Measurements from ENCODE around the gene ZAR1L.

ZAR1L gene

GRCh38 chr13:32267836-32268439 lies 47.2 kb downstream of the ZAR1L start:
- H3K36me3 ChIP-seq (ENCODE audit: control insufficient read depth, insufficient read depth, low read length, severe bottlenecking): peaks cover 11% of the 10 kb centered on the region
- no peak overlapping the region for H3K4me3 ChIP-seq (ENCODE audit: low read length)
- H3K9ac ChIP-seq (ENCODE audit: low read length): no peak overlapping the region
- H3K27me3 ChIP-seq (replicated peaks; ENCODE audit: control insufficient read depth, insufficient read depth, low read length): no peaks in the 10 kb centered on the region
- no peak for DNase-seq (ENCODE audit: low read depth)
- peaks cover 6% of the 10 kb centered on the region for H3K4me1 ChIP-seq (ENCODE audit: control insufficient read depth, insufficient read depth, low read length)
- no peaks in the 10 kb centered on the region for H3K9me3 ChIP-seq (ENCODE audit: control insufficient read depth, low read length)

- H3K27me3 ChIP-seq (replicated peaks; ENCODE audit: control insufficient read depth, insufficient read depth, low read length): no peaks in the 10 kb centered on the region
- no peaks in the 10 kb centered on the region for H3K9me3 ChIP-seq (ENCODE audit: control insufficient read depth, low read length)
- H3K4me3 ChIP-seq (ENCODE audit: low read length): no peak overlapping the region
- H3K4me1 ChIP-seq (ENCODE audit: control insufficient read depth, insufficient read depth, low read length): peaks cover 8% of the 10 kb centered on the region
- peaks cover 11% of the 10 kb centered on the region for H3K36me3 ChIP-seq (ENCODE audit: control insufficient read depth, insufficient read depth, low read length, severe bottlenecking)
- no peak overlapping the region for H3K9ac ChIP-seq (ENCODE audit: low read length)
- no peak for DNase-seq (ENCODE audit: low read depth)
These were observed 49.0 kb downstream of the ZAR1L start for GRCh38 chr13:32266130-32266529.

- no peak for DNase-seq (ENCODE audit: low read depth)
- H3K4me3 ChIP-seq (ENCODE audit: low read length): no peak overlapping the region
- no peaks in the 10 kb centered on the region for H3K27me3 ChIP-seq (replicated peaks; ENCODE audit: control insufficient read depth, insufficient read depth, low read length)
- H3K9me3 ChIP-seq (ENCODE audit: control insufficient read depth, low read length): no peaks in the 10 kb centered on the region
- peaks cover 11% of the 10 kb centered on the region for H3K36me3 ChIP-seq (ENCODE audit: control insufficient read depth, insufficient read depth, low read length, severe bottlenecking)
- H3K9ac ChIP-seq (ENCODE audit: low read length): no peak overlapping the region
- H3K4me1 ChIP-seq (ENCODE audit: control insufficient read depth, insufficient read depth, low read length): peaks cover 11% of the 10 kb centered on the region
These were observed 49.4 kb downstream of the ZAR1L start for GRCh38 chr13:32265726-32266125.

- H3K4me1 ChIP-seq (ENCODE audit: control insufficient read depth, insufficient read depth, low read length): peaks cover 11% of the 10 kb centered on the region
- no peaks in the 10 kb centered on the region for H3K9me3 ChIP-seq (ENCODE audit: control insufficient read depth, low read length)
- DNase-seq (ENCODE audit: low read depth): peak; percentile 41
- H3K9ac ChIP-seq (ENCODE audit: low read length): no peak overlapping the region
- H3K36me3 ChIP-seq (ENCODE audit: control insufficient read depth, insufficient read depth, low read length, severe bottlenecking): peaks cover 11% of the 10 kb centered on the region
- no peaks in the 10 kb centered on the region for H3K27me3 ChIP-seq (replicated peaks; ENCODE audit: control insufficient read depth, insufficient read depth, low read length)
- H3K4me3 ChIP-seq (ENCODE audit: low read length): no peak overlapping the region
These were observed 50.8 kb downstream of the ZAR1L start for GRCh38 chr13:32264407-32264806.

- Histone ChIP-seq H3K9ac (ENCODE audit: low read length) (no peak overlapping the region), H3K36me3 (ENCODE audit: control insufficient read depth, insufficient read depth, low read length, severe bottlenecking) (peaks cover 8% of the 10 kb centered on the region), H3K4me3 (ENCODE audit: low read length) (no peak overlapping the region), H3K4me1 (ENCODE audit: control insufficient read depth, insufficient read depth, low read length) (peaks cover 11% of the 10 kb centered on the region), H3K27me3 (replicated peaks; ENCODE audit: control insufficient read depth, insufficient read depth, low read length) (no peaks in the 10 kb centered on the region), H3K9me3 (ENCODE audit: control insufficient read depth, low read length) (no peaks in the 10 kb centered on the region)
- no peak for DNase-seq (ENCODE audit: low read depth)
These were observed 52.5 kb downstream of the ZAR1L start for GRCh38 chr13:32262619-32263018.

- H3K4me1 ChIP-seq (ENCODE audit: control insufficient read depth, insufficient read depth, low read length): peaks cover 11% of the 10 kb centered on the region
- DNase-seq (ENCODE audit: low read depth): no peak
- no peaks in the 10 kb centered on the region for H3K27me3 ChIP-seq (replicated peaks; ENCODE audit: control insufficient read depth, insufficient read depth, low read length)
- no peak overlapping the region for H3K9ac ChIP-seq (ENCODE audit: low read length)
- H3K36me3 ChIP-seq (ENCODE audit: control insufficient read depth, insufficient read depth, low read length, severe bottlenecking): peaks cover 8% of the 10 kb centered on the region
- H3K4me3 ChIP-seq (ENCODE audit: low read length): no peak overlapping the region
- H3K9me3 ChIP-seq (ENCODE audit: control insufficient read depth, low read length): no peaks in the 10 kb centered on the region
These were observed 53.0 kb downstream of the ZAR1L start for GRCh38 chr13:32262165-32262564.

- DNase-seq (ENCODE audit: low read depth): peak; percentile 73
These were observed 53.6 kb downstream of the ZAR1L start for GRCh38 chr13:32261567-32261966.

GRCh38 chr13:32259116-32259515 lies 56.0 kb downstream of the ZAR1L start:
- Histone ChIP-seq H3K27me3 (replicated peaks; ENCODE audit: control insufficient read depth, insufficient read depth, low read length) (no peaks in the 10 kb centered on the region), H3K36me3 (ENCODE audit: control insufficient read depth, insufficient read depth, low read length, severe bottlenecking) (no peaks in the 10 kb centered on the region), H3K4me3 (ENCODE audit: low read length) (no peak overlapping the region), H3K9me3 (ENCODE audit: control insufficient read depth, low read length) (no peaks in the 10 kb centered on the region), H3K4me1 (ENCODE audit: control insufficient read depth, insufficient read depth, low read length) (peaks cover 14% of the 10 kb centered on the region), H3K9ac (ENCODE audit: low read length) (no peak overlapping the region)
- no peak for DNase-seq (ENCODE audit: low read depth)

More at GRCh38 chr13:32261567-32261966, 53.6 kb downstream of the ZAR1L start:
- Histone ChIP-seq H3K9me3 (ENCODE audit: control insufficient read depth, low read length) (no peaks in the 10 kb centered on the region), H3K4me1 (ENCODE audit: control insufficient read depth, insufficient read depth, low read length) (peaks cover 11% of the 10 kb centered on the region), H3K36me3 (ENCODE audit: control insufficient read depth, insufficient read depth, low read length, severe bottlenecking) (peaks cover 8% of the 10 kb centered on the region), H3K9ac (ENCODE audit: low read length) (no peak overlapping the region), H3K27me3 (replicated peaks; ENCODE audit: control insufficient read depth, insufficient read depth, low read length) (no peaks in the 10 kb centered on the region), H3K4me3 (ENCODE audit: low read length) (no peak overlapping the region)

- Histone ChIP-seq H3K4me3 (ENCODE audit: low read length) (no peak overlapping the region), H3K9me3 (ENCODE audit: control insufficient read depth, low read length) (no peaks in the 10 kb centered on the region), H3K4me1 (ENCODE audit: control insufficient read depth, insufficient read depth, low read length) (peaks cover 15% of the 10 kb centered on the region), H3K27me3 (replicated peaks; ENCODE audit: control insufficient read depth, insufficient read depth, low read length) (no peaks in the 10 kb centered on the region), H3K36me3 (ENCODE audit: control insufficient read depth, insufficient read depth, low read length, severe bottlenecking) (peaks cover 4% of the 10 kb centered on the region), H3K9ac (ENCODE audit: low read length) (no peak overlapping the region)
- no peak for DNase-seq (ENCODE audit: low read depth)
These were observed 57.5 kb downstream of the ZAR1L start for GRCh38 chr13:32257649-32258048.

- H3K9me3 ChIP-seq (ENCODE audit: control insufficient read depth, low read length): no peaks in the 10 kb centered on the region
- no peak for DNase-seq (ENCODE audit: low read depth)
- H3K9ac ChIP-seq (ENCODE audit: low read length): no peak overlapping the region
- H3K27me3 ChIP-seq (replicated peaks; ENCODE audit: control insufficient read depth, insufficient read depth, low read length): no peaks in the 10 kb centered on the region
- peaks cover 8% of the 10 kb centered on the region for H3K4me1 ChIP-seq (ENCODE audit: control insufficient read depth, insufficient read depth, low read length)
- peaks cover 5% of the 10 kb centered on the region for H3K36me3 ChIP-seq (ENCODE audit: control insufficient read depth, insufficient read depth, low read length, severe bottlenecking)
- H3K4me3 ChIP-seq (ENCODE audit: low read length): no peak overlapping the region
These were observed 58.9 kb downstream of the ZAR1L start for GRCh38 chr13:32256243-32256642.

- Histone ChIP-seq H3K9me3 (ENCODE audit: control insufficient read depth, low read length) (no peaks in the 10 kb centered on the region), H3K4me3 (ENCODE audit: low read length) (no peak overlapping the region), H3K9ac (ENCODE audit: low read length) (no peak overlapping the region), H3K36me3 (ENCODE audit: control insufficient read depth, insufficient read depth, low read length, severe bottlenecking) (peaks cover 5% of the 10 kb centered on the region), H3K27me3 (replicated peaks; ENCODE audit: control insufficient read depth, insufficient read depth, low read length) (no peaks in the 10 kb centered on the region), H3K4me1 (ENCODE audit: control insufficient read depth, insufficient read depth, low read length) (peaks cover 4% of the 10 kb centered on the region)
- no peak for DNase-seq (ENCODE audit: low read depth)
These were observed 59.4 kb downstream of the ZAR1L start for GRCh38 chr13:32255724-32256109.

All from adipocyte (in vitro differentiated cells).